Cardiac fibroblast (primary cell): Measurements from ENCODE around the gene TMEM108.

ENCODE experiments used
- DNase-seq, 2 donors: peaks; one replicate each; pipeline versions ENCODE4 v3.0.0 to v3.0.0-alpha.2; 2010; ENCODE audit warnings: low read depth in 2 of 2
- H3K4me3 ChIP-seq, 2 donors: replicated peaks in 1 of 2; 1 replicate in 1 of 2; 2 replicates in 1 of 2; pipeline ENCODE4 v1.5.1; 2011; ENCODE audit warnings: low read depth in 2 of 2, low read length in 2 of 2, mild to moderate bottlenecking in 2 of 2, moderate library complexity in 1 of 2
- TF ChIP-seq, protein P1 (sequence below): IDR thresholded peaks from one replicate; pipeline ENCODE4 v1.5.1; 2011; ENCODE audit warnings: low read depth, mild to moderate bottlenecking, low read length, inconsistent platforms

TMEM108 gene

DNA sequence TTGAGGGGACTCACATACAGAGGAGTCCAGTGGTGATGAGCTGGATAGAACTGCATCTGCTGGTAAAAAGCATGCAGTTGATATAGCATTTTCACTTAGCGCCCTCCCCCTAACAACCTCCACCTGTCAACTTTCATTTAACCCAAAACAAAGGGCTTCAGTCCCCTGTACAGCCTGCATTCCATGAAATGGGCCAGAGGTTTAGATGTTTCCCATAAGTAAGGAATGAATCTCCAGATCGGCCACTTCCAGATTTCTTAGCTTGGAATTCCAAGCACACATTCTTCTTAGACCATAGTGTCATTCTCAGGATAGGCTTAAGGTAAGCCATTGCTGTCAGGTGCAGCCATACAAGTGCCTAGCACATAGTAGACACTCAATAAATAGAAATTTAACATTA is 328.7 kb downstream of the TMEM108 start:
- TF ChIP-seq, protein P1, sequence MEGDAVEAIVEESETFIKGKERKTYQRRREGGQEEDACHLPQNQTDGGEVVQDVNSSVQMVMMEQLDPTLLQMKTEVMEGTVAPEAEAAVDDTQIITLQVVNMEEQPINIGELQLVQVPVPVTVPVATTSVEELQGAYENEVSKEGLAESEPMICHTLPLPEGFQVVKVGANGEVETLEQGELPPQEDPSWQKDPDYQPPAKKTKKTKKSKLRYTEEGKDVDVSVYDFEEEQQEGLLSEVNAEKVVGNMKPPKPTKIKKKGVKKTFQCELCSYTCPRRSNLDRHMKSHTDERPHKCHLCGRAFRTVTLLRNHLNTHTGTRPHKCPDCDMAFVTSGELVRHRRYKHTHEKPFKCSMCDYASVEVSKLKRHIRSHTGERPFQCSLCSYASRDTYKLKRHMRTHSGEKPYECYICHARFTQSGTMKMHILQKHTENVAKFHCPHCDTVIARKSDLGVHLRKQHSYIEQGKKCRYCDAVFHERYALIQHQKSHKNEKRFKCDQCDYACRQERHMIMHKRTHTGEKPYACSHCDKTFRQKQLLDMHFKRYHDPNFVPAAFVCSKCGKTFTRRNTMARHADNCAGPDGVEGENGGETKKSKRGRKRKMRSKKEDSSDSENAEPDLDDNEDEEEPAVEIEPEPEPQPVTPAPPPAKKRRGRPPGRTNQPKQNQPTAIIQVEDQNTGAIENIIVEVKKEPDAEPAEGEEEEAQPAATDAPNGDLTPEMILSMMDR: no peak
- no peak for DNase-seq
- no peak overlapping the region for H3K4me3 ChIP-seq

DNA sequence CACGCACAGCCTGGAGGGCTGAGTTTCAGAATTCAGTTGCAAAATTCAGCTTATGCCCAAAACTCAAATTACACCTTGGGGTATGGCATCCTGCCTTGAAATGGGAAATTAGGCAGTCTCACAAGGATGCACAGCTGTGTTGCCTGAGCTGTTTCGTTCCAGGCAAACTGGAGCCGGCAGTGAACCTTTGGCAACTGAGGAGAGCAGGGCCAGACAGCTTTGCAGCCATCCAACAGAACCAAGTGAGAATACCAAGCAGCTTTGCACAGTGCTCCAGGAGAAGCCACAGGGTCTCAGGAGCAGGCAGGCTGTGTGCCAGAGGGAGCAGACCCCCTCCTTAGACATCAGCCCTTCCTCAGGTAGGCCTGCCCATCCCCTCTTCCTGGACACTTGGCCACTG is 329.2 kb downstream of the TMEM108 start:
- TF ChIP-seq, protein P1: no peak
- no peak overlapping the region for H3K4me3 ChIP-seq
- no peak for DNase-seq

DNA sequence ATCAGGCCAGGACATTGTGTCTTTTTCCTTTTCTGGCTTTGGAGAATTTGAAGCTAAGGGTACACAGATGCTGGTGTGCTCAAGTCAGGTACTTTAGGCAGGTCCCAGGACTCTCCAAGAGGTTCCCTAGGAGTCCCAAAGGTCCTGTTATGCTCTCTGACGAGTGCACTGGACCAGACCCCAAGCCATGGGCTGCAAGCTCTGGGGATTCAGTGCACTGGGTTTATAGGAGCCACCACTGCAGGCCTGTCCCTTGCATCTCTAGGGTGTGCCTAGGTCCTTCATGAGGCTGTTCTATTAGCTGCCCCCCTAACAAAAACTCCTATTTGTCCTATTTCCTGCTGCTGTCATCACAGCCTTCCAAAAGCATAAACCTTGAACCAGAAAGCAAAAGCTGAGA is 329.8 kb downstream of the TMEM108 start:
- TF ChIP-seq, protein P1: no peak
- H3K4me3 ChIP-seq: no peak overlapping the region
- no peak for DNase-seq

DNA sequence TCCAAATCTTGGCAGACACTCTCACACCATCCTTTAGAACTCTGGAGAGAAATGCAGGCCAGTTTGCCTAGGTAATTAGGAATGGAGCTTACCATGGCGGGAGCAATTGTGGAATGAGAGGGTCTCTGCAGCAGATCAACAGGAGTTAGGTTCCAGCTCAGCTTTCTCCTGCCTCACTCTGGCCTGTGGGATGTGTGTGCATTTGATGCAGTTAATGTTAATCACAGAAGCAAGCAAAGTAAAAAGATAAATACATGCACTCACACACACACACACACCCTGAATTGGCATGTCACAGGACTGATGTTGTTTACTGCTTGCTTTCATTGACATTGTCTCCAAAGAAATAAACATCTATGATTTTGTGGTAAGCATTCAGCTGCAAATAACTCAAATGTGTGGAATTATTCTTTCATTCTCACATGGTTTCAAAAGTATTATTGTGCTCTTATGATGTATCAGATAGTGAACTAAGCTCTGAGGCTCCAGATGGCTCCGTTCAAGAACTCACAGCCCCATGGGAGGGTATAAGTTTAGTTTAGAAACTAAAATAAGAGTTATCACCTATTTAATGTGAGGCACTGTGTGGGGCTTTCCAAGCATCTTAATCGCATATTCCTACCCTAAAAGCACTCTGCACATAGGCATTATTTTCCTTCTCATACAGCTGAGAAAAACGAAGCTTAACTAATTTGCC is 330.3 kb downstream of the TMEM108 start:
- DNase-seq: no peak
- TF ChIP-seq, protein P1: no peak

DNA sequence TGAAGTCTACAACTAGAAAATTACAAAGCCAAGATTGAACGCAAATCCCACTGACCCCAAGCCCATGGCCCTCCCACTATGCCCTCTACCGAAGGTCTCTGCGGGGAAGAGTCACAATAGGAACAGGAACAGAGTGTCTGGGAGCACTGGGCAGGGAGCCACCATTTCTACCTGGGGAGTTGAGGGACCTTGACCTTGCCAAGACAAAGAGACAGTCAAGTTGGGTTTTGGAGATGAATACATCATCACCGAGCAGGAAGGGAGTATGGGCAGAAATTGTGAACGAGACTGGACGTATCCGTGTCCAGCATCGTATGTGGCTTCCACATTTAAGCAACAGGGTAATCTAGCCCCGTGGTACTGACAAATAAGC is 330.9 kb downstream of the TMEM108 start:
- TF ChIP-seq, protein P1: no peak
- no peak for DNase-seq
- no peak overlapping the region for H3K4me3 ChIP-seq

More for the DNA sequence above, 330.3 kb downstream of the TMEM108 start:
- H3K4me3 ChIP-seq: no peak overlapping the region

DNA sequence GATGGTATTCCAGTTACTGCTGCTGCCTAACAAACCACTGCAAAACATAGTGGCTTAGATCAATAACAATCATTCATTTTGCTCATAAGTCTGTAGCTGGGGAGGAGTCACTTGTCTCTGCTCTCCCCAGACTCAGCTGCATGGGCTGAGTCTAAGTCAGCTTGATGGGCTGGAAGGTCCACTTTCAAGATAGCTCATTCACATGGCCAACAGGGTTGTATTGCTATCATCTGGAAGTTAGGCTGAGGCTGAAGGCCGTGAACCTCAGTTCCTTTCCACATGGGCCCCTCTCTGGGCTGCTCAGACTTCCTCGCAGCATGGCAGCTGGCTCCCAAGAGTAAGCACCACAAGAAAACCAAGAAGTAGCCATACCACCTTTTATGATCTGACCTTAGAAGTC is 333.0 kb downstream of the TMEM108 start:
- DNase-seq: no peak
- no peak overlapping the region for H3K4me3 ChIP-seq
- TF ChIP-seq, protein P1: no peak

DNA sequence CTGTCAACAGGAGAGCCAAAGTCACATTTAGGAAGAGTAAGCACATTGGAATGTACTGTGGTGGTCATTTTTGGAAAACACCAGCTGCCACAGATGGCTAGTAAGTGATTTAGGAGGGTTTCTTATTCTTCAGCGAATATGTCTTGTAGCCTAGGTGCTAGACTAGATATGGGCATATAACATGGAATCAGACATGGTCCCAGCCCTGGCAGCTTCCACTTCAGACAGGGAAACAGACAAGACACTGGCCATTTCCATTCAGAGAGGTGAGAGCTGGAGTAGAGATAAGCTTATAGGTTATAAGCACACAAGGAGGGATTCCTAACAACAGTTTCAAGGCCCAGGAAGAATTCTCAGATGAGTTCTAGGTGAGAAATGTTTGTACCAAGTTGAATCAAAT is 333.5 kb downstream of the TMEM108 start:
- TF ChIP-seq, protein P1: no peak
- DNase-seq: no peak
- H3K4me3 ChIP-seq: no peak overlapping the region
